HCEC 1CT (cell line): ENCODE results near the gene LRCH1.

Experiments used
- DNase-seq: peaks from one replicate; pipeline ENCODE4 v3.0.0-alpha.2; 2017

Gene LRCH1

GRCh38 chr13:46565808-46566750 is 13.1 kb downstream of the LRCH1 start:
- DNase-seq, result no peak

- no peak for DNase-seq
Observed at GRCh38 chr13:46567671-46568070, 14.7 kb downstream of the LRCH1 start.

GRCh38 chr13:46569456-46569855 is 16.5 kb downstream of the LRCH1 start:
- DNase-seq, result no peak

GRCh38 chr13:46570273-46570672 is 17.3 kb downstream of the LRCH1 start:
- DNase-seq, result no peak

- peak; percentile 31 for DNase-seq
Observed at GRCh38 chr13:46571189-46571908, 18.4 kb downstream of the LRCH1 start.

- DNase-seq, result no peak
Observed at GRCh38 chr13:46571909-46572595, 19.1 kb downstream of the LRCH1 start.

GRCh38 chr13:46572752-46573431 is 19.9 kb downstream of the LRCH1 start:
- no peak for DNase-seq

- peak; percentile 71 for DNase-seq
Observed at GRCh38 chr13:46575301-46575771, 22.4 kb downstream of the LRCH1 start.

GRCh38 chr13:46575818-46576221 is 22.9 kb downstream of the LRCH1 start:
- DNase-seq, result peak; percentile 87

- DNase-seq, result no peak
Observed at GRCh38 chr13:46576762-46577161, 23.8 kb downstream of the LRCH1 start.

GRCh38 chr13:46577696-46578589 is 25.0 kb downstream of the LRCH1 start:
- peak; percentile 30 for DNase-seq

GRCh38 chr13:46578590-46578975 is 25.6 kb downstream of the LRCH1 start:
- no peak for DNase-seq

- no peak for DNase-seq
Observed at GRCh38 chr13:46580362-46580839, 27.4 kb downstream of the LRCH1 start.

GRCh38 chr13:46582190-46582589 is 29.2 kb downstream of the LRCH1 start:
- no peak for DNase-seq

- no peak for DNase-seq
Observed at GRCh38 chr13:46586751-46587514, 34.0 kb downstream of the LRCH1 start.

GRCh38 chr13:46587807-46588418 is 34.9 kb downstream of the LRCH1 start:
- no peak for DNase-seq

GRCh38 chr13:46592385-46592784 is 39.4 kb downstream of the LRCH1 start:
- no peak for DNase-seq

GRCh38 chr13:46593398-46593797 is 40.4 kb downstream of the LRCH1 start:
- no peak for DNase-seq

GRCh38 chr13:46594374-46595078 is 41.6 kb downstream of the LRCH1 start:
- no peak for DNase-seq
